Measurements from ENCODE around the gene NSRP1. TPM values are rescaled to one million over a fixed set of nuclear protein-coding genes. Genes with fewer than 3 reads are reported as not detected.
A peak's percentile ranks its signal among the peaks of the same experiment; 100 is the strongest.

Gene NSRP1
- total RNA-seq, 1 donor from 2014 or later = 17.4 TPM

DNA sequence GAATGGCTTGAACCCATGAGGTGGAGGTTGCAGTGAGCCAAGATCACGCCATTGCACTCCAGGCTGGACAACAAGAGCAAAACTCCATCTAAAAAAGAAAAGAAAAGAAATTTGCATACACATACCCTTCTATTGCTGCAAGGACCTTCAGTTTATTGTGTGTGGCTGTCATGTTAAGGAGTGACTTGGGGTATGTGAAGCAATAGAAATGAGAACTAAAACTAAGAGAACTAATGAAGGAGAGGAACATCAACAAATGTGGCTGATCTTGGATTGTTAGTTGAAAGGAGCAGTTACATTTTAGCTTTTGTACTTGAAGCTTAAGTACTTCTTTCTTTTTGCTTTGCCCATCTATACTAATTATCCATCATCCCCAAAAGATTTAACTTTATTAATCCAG is 12.7 kb upstream of the NSRP1 start:
- TF ChIP-seq, protein P1, sequence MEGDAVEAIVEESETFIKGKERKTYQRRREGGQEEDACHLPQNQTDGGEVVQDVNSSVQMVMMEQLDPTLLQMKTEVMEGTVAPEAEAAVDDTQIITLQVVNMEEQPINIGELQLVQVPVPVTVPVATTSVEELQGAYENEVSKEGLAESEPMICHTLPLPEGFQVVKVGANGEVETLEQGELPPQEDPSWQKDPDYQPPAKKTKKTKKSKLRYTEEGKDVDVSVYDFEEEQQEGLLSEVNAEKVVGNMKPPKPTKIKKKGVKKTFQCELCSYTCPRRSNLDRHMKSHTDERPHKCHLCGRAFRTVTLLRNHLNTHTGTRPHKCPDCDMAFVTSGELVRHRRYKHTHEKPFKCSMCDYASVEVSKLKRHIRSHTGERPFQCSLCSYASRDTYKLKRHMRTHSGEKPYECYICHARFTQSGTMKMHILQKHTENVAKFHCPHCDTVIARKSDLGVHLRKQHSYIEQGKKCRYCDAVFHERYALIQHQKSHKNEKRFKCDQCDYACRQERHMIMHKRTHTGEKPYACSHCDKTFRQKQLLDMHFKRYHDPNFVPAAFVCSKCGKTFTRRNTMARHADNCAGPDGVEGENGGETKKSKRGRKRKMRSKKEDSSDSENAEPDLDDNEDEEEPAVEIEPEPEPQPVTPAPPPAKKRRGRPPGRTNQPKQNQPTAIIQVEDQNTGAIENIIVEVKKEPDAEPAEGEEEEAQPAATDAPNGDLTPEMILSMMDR (IDR thresholded peaks at IDR 0.05) = no peak
- TF ChIP-seq POLR2A (IDR thresholded peaks at IDR 0.05) = no peak
- TF ChIP-seq POLR2AphosphoS5 (IDR thresholded peaks at IDR 0.05; ENCODE audit: insufficient read depth in 1 of 2, low read depth in 1 of 2) = no peak

GRCh38 chr17:30104575-30105339 is 11.9 kb upstream of the NSRP1 start:
- Histone ChIP-seq H3K27me3 (no peaks in the 10 kb centered on the region), H3K36me3 (no peaks in the 10 kb centered on the region), H3K4me1 (peaks cover 6% of the 10 kb centered on the region), H3K27ac (peak overlapping the region; percentile 40), H3K4me3 (peak overlapping the region; percentile 32 to 34), H3K9me3 (no peaks in the 10 kb centered on the region)
- TF ChIP-seq, protein P1 (IDR thresholded peaks at IDR 0.05) = peak; percentile 83 to 90 (median 87)
- no peak for TF ChIP-seq POLR2AphosphoS5 (IDR thresholded peaks at IDR 0.05; ENCODE audit: insufficient read depth in 1 of 2, low read depth in 1 of 2)
- intact Hi-C loops (cut with DNase I) = no loop called here
- no peak for DNase-seq (ENCODE audit: extremely low spot score in 2 of 2)

More for the DNA sequence above, 12.7 kb upstream of the NSRP1 start:
- intact Hi-C loops (cut with DNase I) = no loop called here
- Histone ChIP-seq H3K27ac (no peak overlapping the region), H3K4me3 (no peak overlapping the region), H3K27me3 (no peaks in the 10 kb centered on the region), H3K9me3 (no peaks in the 10 kb centered on the region), H3K4me1 (peaks cover 6% of the 10 kb centered on the region), H3K36me3 (no peaks in the 10 kb centered on the region)
- no peak for DNase-seq (ENCODE audit: extremely low spot score in 2 of 2)

- intact Hi-C loops (cut with DNase I) = no loop called here
- DNase-seq (ENCODE audit: extremely low spot score in 2 of 2) = no peak
- TF ChIP-seq POLR2A (IDR thresholded peaks at IDR 0.05) = no peak
- TF ChIP-seq, protein P1 (IDR thresholded peaks at IDR 0.05) = no peak
- no peak for TF ChIP-seq POLR2AphosphoS5 (IDR thresholded peaks at IDR 0.05; ENCODE audit: insufficient read depth in 1 of 2, low read depth in 1 of 2)
- no peaks in the 10 kb centered on the region for H3K36me3 ChIP-seq
- H3K4me1 ChIP-seq = peaks cover 8% of the 10 kb centered on the region
- H3K9me3 ChIP-seq = no peaks in the 10 kb centered on the region
- H3K27me3 ChIP-seq = no peaks in the 10 kb centered on the region
- H3K4me3 ChIP-seq = no peak overlapping the region
- no peak overlapping the region for H3K27ac ChIP-seq
Observed at GRCh38 chr17:30112794-30113193, 3.8 kb upstream of the NSRP1 start.

DNA sequence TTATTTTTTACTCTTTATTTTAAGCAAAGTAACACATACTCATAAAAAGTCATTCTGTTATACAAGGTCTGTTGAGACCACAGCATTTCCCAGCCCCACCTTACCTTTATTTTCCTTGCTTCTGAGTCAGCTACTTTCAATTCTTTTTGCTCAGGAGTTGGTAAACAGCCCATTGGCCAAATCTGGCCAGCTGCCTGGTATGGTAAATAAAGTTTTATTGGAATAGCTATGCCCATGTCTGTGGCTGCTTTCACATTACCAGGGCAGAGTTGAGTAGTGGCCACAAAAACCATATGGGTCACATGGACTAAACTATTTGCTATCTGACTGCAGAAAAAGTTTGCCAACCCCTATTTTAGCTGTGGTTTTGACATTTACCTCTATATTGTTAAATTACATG is 3.4 kb upstream of the NSRP1 start:
- Histone ChIP-seq H3K9me3 (no peaks in the 10 kb centered on the region), H3K27ac (no peak overlapping the region), H3K36me3 (no peaks in the 10 kb centered on the region), H3K27me3 (no peaks in the 10 kb centered on the region), H3K4me1 (peaks cover 12% of the 10 kb centered on the region), H3K4me3 (no peak overlapping the region)
- intact Hi-C loops (cut with DNase I) = no loop called here
- TF ChIP-seq, protein P1 (IDR thresholded peaks at IDR 0.05) = no peak
- TF ChIP-seq POLR2AphosphoS5 (IDR thresholded peaks at IDR 0.05; ENCODE audit: insufficient read depth in 1 of 2, low read depth in 1 of 2) = no peak
- TF ChIP-seq POLR2A (IDR thresholded peaks at IDR 0.05) = no peak
- no peak for DNase-seq (ENCODE audit: extremely low spot score in 2 of 2)

DNA sequence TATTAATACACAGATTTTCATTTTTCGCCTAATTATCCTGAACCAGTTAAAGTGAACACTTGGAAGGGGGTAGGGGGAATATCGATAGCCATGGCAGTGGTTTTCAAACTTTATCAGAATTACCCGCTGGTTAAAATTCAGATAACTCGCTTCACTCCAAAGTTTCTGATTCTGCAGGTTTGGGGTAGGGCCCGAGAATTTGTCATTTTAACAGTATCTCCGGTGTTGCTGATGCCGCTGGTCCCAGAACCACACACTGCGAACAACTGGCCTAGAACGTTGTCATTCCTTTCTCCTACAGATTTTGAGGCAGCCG is 313 bp upstream of the NSRP1 start:
- Histone ChIP-seq H3K27me3 (no peaks in the 10 kb centered on the region), H3K4me3 (peak overlapping the region; percentile 69 to 77), H3K9me3 (no peaks in the 10 kb centered on the region), H3K36me3 (peaks cover 0 to 15% of the 10 kb centered on the region in 2 donors), H3K4me1 (peaks cover 34% of the 10 kb centered on the region), H3K27ac (peak overlapping the region; percentile 96)
- intact Hi-C loops (cut with DNase I) = no loop called here
- TF ChIP-seq POLR2AphosphoS5 (IDR thresholded peaks at IDR 0.05; ENCODE audit: insufficient read depth in 1 of 2, low read depth in 1 of 2) (no peak), POLR2A (IDR thresholded peaks at IDR 0.05) (no peak)
- TF ChIP-seq, protein P1 (IDR thresholded peaks at IDR 0.05) = no peak
- no peak for DNase-seq (ENCODE audit: extremely low spot score in 2 of 2)
